PFSK-1 (cell line): ENCODE measurements around the gene PSAPL1.

Experiments used
- FOXP2 ChIP-seq: optimal IDR thresholded peaks from 2 replicates; pipeline ENCODE3; 2011; ENCODE audit warnings: borderline replicate concordance, control low read depth, inconsistent platforms; ENCODE audit not compliant: insufficient read depth; ENCODE audit errors: extremely low read length, extremely low read depth
- POLR2AphosphoS5 ChIP-seq: IDR thresholded peaks from 2 replicates; pipeline ENCODE4 v1.6.1; 2012; ENCODE audit warnings: low read depth, mild to moderate bottlenecking, control low read depth, low read length, moderate library complexity

DNA sequence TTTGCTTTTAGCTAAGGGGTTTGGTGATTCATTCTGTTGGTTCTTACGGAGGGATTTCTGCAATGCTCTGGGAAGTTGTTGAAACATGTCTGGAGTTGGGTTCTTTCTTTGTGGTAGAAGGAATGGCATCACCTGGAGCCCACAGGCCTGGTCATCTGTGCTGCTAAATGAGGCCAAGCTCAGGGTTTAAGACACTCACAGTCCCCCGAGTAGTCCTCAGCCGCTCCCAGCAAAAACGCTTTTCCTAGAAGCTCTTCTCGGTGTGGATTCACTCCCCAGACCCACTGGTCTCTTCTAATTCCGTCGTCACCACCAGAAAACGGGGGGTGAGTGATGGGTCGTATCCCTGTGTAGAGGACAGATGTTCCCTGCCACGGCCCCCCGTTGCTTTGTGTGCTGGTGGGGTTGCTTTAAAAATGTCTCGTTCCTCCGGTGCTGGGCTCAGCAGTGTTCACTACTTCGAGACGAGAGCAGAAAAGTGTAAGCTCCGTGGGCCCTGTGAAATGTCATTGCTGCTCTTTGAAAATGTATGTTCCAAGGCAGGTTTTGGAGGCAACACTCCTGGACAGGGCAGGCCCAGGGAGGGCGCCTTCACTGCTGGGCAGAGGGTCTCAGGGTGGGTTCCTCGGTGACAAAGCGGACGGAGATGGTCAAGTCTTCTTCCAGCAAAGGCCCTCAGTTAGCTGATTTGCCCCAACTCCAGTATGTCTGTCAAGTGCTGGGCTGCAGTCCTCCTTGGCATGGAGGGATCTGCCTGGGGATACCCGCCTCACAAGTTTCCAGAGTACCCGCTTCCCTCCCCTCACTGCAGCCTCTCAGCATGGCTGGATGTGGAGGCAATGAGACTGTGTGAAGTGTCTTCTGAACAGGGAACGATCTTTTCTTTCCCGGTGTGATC, 37.3 kb downstream of the PSAPL1 start:
- no peak for TF ChIP-seq FOXP2
- TF ChIP-seq POLR2AphosphoS5, result no peak
